Activated CD4-positive, alpha-beta T cell treated with anti-CD3 and anti-CD28 coated beads, Interleukin-2, Interleukin-4, amounts not matched to agents 100 ng/mL and 50 ng/mL, durations not matched to agents 16 hours and 8 hours (primary cell): ENCODE results near the gene STK17A.

Experiments used
- DNase-seq: peaks from one replicate; pipeline ENCODE4 v3.0.0-alpha.2; 2020; ENCODE audit warnings: low spot score

STK17A gene

DNA sequence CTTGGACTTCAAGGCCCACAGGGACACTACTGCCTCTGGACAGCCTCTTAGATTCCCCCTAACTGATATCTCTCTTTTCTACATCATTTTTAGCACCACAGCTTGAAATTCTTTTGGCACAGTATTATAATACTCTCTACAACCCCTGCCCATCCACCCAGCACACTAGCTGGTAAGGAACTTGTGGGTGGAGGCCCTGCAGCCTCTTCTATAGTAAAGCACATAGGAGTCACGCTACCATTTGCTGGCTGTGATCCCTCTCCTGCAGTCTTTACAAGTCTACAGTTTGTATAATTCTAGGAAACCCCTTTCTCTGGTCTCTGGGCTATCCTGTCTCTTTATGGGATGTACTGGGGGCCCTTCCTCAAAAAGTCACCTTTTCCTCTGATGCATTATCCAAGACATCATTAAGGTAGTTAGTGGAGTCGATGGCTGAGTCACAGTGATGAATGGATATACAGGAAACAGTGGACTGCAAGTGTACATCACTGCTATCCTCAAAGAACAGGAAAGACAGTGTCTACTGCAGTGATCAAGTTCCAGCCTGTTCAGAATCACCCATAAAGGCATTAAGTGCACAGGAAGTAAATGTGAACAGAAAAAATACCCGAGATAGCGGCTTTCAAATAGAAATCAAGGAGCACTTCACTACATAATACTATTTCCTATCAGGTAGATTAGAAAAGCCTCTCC is 54.4 kb downstream of the STK17A start:
- no peak for DNase-seq

DNA sequence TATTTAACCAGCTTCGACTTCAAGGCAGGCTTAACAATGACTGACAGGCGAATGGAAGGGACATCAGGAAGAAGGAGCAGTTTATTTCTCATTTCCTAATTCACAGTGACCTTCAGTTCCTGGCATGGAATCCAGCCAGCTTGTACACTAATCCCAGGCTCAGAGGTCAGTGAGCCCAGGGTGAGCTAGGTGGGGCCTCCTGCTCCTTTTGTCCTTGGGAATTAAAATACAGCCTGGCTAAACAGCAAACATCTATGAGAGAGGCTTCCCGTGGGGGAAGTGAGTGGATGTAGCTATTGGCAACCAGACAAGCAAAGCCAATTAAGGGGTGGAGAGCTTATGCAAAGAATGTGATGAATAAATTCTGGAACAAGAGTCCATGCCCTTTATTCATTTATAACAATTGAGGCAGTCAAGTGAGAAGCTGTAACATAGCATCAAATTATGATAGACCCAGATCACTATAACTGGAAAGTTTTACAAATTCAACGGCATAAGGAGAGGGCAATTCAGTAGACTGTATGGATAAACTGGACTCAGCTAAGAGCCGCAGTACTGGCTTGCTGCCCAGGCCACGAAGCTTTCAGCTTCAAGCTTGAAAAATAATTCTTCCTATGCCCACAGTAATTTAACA is 57.1 kb downstream of the STK17A start:
- DNase-seq, result no peak

DNA sequence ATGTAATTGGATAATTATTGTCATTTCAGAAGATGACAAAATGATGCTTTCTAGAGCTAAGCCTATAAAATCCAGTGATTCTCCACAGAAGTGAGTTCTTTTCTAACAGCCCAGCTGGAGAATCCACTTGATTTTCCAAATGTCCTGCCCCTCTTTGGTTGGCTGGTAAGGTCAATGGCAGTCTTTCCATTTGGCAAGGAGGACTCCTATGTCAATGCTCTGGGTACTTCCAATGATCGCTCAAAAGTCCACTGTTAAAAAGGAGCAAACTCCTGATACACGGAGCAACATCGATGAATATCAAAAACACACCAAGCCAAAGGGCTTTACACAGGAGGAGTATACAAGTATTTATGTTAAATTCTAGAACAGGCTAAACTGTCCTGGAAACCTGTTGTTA is 57.8 kb downstream of the STK17A start:
- DNase-seq, result no peak

DNA sequence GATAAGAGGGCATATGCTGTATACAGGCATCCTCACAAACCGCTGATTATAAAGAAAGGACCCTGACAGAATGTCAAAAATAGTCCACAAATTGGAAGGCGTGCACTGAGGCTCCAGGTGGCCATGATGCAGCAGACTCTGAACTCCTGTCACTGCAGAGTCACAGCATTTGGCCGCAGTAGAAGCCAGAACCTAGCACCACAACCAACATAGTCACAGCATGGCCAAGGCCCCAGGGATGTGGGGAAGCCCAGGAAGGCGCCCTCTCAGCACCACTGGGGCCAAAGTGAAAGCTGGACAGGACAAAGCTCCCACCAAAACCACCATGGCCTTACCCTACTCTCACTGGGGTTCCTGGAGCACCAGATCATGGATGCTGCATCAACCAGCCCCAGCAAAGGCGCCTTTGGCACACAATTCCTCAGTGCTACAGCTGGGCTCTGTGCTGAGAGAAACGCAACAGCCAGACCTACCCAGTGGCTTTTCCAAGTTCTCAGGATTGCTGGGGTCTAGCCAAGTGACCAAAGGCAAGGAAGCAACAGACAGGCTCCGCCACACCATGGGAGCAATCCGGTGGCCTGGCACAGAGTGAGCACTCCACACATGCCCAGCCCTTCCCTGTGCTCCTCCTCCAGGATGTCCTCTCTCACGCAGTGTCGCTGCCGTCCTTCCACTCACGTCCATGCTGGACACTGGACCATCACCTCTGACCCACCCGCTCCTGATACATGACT is 60.2 kb downstream of the STK17A start:
- DNase-seq, result no peak

DNA sequence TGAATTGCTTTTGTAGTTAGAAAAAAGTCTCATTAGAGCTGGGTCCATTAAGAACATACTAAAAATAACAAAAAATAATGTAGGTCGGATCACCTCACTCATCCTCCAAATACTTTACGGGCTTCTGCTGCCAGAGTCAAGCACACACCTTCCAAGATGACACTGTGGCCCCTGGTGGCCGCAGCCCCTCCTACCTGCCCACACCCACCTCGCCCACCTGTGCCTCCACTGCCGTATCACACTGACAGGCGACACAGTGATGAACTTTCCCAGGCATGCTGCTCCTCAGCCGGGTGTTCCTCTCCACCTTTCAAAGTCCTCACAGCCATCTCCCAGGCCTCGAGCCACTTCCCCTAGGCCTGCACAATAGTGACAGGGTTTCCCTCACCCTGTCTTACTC is 60.9 kb downstream of the STK17A start:
- no peak for DNase-seq

DNA sequence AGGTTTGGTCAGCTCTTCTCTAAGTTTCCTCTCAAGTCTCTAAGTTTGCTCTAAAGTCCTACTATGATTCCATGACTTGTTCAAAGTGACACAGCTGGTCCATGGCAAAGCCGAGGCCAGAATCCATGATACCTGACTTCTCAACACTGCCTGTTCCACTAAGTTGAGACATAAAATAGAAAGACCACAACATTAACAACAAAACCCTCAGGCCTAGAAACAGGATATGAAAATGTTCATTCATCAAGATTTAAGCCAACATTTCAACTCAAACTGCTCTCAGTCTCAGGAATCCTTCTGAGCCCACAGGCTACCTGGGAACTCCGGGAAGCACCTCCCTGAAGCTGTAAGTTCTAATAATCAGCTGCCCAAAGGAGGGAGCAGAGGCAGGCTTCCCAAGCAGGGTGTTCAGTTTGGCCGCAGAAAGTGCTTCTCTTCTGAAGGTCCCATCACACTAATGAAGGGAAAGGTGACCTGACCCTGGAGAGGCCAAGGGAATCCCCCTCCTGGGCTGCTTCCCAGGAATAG is 62.9 kb downstream of the STK17A start:
- DNase-seq, result no peak

DNA sequence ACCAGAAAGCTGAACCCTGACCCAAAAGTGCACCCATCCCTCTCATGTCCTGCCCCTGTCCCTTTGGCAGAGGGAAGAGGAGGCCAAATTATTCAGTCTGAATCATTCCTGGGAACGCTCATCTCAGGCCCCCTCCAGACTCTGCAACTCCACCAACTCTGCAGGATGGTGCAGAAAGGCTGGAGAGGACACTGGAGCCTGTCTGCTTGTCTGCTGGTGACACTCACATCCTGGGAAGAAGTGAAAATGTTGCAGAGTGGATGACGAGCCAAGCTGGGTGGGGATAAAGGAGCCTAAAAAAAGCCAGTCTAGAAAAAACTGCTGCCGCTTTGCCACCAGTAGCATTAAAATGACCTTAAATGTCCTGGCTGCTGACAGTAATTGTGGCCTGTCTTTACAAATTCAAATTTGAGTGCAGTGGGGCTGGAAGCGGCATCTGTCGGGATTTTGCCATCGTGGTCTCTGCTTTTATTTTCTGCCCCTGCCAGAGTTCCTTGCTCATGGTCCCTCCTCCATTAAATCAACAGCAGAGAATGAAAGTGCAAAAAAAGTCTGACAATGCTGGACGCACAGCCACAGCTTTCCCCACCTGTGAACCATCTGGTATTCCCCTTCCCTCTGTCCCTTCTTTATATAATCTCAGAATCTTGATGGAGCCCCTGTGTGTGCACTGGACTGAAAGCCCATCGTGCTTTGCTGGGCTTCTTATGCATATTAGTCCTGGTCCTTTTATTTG is 63.9 kb downstream of the STK17A start:
- DNase-seq, result no peak

DNA sequence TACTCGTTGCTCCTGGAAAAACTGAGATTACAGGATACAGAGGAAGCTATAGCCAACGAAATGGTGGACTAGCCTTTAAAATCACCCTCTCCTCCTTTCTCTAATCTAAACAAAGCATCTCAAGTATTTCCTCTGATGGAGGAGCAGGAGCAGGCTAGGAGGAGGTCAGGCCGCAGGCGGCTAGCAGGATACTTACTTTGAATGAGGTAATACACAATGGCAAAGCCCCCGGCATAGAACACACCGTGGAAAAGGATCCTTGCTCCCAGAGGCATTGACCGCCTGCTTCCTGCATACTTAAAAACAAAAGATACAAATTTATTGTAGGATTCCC is 64.4 kb downstream of the STK17A start:
- DNase-seq, result no peak

DNA sequence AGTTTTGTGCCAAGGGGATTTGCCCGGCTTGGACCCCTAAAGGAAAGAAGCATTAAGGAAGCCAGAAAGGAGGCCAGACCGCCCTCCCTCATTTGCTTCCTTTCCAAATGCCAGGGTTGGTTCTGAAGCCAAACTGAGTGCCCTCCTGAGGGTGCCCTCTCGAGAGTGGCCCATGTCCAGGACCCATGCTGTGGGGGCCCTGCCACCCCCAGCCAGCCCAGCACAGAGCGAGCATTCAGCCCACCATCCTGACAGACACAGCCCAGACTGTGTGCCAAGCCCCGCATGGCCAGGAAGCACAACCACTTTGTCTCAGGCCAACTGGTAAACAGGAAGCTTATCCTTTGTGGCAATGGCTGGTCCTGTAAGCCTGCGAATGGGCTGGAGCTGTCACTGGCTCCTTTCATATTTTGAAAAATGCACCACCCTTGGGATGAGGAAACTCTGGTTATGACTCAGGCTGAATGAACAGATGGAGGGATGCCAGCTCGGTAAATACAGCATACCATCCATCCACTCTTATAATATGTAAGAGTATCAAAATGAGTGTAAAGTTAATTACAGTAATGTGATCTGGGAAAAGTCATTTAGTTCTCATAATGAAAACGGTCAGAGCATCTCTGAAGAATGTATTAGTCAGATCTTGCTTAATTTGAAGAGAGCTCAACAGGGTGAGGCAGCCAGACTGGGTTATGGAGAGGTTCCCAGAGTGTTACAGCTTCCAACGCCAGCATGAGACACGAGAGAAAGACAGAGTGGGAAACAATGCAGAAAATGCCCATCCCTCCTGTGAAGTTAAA is 65.0 kb downstream of the STK17A start:
- peak; percentile 91 for DNase-seq

DNA sequence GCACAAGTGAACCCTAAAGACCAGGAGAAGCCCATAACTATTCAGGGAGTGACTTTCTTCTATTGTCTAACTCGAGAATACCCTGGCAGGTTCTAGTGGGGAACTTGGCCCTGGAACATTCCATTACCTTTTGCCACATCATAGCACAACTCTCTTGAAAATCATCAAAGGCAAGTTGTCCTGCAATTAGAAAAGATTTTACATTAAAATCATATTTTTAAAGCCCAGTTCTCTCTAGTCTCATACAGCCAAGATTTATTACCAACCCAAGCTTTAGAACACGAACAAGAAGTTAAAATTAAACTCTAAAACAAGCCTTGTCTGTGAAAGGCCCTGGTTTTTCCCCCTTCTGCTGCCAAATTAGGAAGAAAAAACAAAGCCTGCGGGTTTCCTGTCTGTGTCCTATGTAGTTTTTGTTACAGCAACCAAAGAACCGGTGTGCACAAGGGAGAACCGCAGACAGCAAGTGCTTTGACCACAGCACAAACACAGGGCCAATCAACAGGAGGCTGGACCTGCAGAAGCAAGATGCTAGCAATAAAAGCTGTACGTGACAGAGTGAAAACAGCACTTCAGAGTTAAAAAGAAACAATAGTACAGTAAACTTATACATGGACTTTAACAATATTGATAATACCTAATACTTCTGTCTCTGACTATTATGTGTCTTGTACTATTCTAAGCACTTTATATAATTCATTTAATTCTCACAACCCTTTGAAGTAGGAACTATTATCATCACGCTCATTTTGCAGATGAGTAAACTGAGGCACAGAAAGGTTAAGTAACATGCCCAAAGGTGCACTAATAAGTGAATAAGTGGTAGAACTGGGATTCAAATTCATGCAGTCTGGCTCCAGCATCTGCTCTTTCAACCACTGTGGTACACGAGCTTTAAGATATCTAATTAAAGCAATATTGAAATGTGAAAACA is 65.8 kb downstream of the STK17A start:
- peak; percentile 93 for DNase-seq

DNA sequence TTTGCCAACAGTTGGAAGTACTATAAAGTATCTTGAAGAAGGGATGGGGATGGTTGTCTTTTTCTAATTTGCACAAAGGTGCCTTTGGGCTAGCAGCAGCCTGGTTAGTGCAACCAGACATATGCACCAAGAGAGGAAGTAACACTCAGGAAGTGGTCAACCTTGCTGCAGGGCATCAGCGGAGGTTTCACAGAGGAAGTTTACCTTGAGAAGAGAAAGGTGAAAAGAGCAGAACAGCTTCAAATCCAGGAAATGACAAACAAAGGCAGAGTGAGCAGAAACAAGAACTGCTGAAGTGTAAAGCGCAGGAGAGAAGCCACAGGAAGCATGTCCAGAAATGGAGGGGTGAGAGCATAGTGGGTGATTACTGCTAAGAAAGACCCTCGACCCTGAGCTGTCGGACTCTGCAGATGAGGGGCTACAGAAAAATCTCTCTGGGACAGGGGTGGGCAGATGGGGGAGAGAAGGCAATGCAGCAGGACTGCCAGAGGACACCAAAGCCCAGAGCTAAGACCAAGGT is 66.9 kb downstream of the STK17A start:
- DNase-seq, result peak; percentile 93

DNA sequence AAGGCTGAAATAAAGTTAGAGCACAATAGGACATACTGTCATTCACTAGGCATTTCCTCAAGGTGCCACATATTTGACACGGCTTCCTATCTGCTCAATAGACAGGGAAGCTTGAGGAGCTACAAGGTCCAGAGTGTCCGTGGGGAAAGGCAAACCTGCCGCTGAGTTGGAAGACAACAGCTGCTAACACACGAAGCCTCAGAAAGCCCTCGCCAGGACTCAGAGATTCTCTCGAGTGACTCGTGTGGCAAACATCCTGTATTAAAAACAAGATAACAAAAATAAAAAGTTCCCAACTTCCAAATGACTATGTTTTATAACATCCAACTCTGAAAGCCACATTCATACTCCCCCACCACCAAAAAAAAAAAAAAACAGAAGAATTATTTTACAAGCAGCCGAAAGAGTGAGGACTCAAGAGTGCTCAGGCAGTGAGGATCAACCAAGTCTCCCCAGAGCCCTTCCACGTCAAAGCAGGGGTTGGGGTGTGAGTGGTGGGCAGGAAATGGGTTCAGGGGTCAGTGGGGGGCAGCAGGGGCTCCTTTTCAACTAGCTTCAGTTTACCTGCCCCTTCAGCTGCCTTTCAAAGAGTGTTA is 67.6 kb downstream of the STK17A start:
- DNase-seq, result no peak

DNA sequence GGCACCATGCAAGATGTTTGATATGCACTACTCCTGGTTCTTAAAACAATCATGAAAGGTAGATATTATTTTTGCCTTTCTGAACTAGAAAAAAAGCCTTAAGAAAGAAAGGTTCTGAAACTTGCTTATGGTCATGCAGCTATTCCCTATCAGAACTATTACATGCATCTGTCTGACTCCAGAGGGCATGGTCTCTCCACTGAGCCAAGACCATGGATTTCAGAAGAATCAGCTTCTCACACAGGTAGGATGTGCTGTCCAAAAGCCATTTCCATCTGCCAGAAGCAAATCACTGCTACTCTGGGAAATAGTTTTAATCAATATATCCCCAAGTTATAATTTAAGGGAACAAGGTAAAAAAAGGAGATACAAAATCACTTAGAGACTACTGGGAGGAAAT is 69.5 kb downstream of the STK17A start:
- DNase-seq, result no peak

DNA sequence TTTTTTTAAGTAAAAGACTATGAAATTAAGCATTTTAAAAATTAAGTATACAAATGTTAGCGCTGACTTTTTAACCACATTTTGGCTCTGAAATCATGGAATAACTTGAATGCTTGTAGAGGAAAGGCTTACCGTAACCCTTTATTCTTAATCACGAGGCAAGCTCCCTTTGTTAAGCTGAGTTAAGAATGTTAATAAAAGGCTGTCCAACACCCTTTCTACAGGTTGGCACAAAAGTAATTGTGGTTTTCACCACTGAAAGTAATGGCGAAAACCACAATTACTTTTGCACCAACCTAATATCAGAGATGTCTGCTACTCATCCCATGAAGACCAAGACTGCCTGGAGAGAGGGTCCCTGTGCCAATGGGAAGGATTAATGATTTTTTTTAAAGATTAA is 70.6 kb downstream of the STK17A start:
- DNase-seq, result no peak

DNA sequence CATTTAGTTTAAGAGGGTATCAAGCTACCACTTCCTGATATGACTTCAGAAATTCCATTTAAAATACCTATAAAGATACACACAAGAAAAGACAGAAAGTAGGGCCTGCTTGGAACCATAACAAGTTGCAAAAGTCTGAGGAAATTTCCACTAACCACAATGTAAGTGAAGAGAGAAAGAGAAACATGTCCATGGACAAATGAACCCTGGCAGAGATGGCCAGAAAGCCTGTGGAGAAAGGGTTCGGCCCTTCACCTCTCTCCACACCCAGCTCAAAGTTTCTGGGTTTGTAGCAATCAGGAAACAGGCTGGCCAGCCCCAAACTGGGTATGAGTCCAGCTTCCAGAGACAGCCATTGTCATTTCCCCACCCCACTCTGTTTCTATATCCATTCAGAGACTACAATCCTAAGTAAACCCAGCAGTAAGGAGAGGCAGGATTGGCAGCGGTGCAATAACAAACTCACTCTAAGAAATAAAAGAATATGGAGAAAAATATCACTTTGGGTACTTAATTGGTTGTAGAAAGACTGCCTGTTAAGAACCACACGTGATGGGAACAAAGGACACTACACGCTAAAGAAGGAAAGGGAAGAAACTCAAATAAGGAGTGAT is 71.1 kb downstream of the STK17A start:
- no peak for DNase-seq

DNA sequence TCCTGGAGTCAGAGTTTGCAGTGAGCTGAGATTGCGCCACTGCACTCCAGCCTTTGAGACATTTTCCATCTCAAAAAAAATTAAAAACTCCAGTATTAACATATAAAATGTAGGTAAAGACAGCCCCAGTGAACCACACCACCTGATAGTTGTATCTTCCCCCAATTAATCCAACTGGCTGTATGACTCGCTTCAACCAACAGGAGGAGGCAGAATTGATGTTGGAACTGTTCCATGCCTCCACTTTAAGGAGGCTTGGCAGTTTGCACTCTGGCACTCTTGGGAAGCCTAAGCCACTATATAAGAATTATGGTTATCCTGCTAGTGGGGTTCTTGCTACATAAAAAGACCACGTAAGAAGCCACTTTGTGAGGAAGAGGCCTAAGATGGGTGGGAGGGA is 72.7 kb downstream of the STK17A start:
- DNase-seq, result no peak

DNA sequence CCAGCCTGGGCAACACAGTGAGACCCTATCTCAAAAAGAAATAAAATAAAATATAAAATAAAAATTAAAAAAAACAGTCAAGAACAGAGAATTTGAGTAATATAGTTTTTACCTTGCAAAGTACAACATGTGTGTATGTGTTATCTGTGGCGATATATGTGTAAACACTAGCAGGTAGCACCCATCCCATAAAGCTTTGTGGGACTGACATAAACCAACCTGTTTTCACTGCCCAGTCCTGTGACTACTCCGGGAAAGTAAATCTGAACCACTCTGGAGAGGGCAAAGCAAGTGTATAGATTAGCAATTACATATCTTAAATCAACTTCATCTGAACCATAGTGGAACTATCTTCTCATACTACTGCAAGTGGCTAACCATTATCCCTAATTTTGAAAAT is 74.1 kb downstream of the STK17A start:
- DNase-seq, result no peak

DNA sequence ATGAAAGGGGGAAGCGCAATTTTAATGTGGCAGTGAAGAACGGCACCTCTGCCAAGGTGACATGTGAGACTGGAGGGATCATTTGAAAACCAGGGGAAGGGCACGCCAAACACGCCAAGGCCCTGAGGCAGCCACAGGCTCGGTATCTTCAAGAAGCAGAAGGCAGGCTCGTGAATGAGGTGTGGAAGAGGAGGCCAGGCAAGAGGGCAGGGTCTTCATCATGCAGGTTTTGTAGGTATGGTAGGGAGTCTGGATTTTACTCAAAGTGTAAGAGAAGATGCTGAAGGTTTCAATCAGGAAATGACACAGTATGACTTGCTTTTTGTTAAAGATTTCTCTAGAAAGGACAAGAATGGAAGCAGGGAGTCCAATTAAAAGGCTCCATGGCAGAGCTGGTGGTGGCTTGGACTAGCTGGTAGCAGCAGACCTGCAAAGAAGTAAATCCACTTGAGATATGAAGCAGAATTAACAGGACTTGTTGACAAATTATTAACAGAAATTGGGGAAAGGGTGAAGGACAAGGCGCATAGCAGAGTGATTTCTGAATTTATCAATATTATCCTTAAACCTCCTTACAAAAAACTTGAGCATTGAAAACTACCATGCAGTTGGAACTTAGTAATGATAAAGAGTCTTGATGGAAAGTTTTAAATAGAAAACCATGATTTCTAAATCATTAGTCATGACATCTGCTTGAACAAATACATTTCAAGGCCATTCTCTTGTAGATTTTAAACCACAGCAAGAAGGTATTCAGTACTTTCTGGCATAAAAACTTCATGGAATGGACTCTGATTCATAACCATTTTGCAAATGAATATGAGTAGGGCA is 76.0 kb downstream of the STK17A start:
- peak; percentile 77 for DNase-seq

DNA sequence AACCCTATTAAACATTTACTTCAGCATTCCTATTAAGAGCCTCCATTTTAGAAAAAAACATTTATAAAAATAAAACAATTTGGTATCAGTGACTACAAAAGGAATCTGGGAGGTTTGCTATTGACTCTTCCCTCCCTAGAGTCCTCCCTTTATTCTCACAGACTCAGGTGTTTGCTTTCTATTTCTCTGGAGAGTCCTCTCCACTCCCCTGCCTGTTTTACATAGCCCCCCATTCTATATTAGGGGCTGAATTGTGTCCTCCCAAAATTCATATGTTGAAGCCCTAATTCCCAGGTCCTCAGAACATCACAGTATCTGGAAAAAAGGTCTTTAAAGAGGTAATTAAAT is 76.6 kb downstream of the STK17A start:
- DNase-seq, result no peak
